Erythroblast (primary cell): Measurements from ENCODE around the gene NYAP2.

ENCODE experiments used
- DNase-seq, 2 experiments: peaks; one replicate each; lab custom pipeline; 2025; lab: John Stamatoyannopoulos, UW
- GATA1 ChIP-seq: IDR thresholded peaks from 2 replicates; pipeline ENCODE4 v1.6.1; 2011; ENCODE audit warnings: low read depth, mild to moderate bottlenecking, control low read depth, low read length, moderate library complexity
- POLR2A ChIP-seq: IDR thresholded peaks from 2 replicates; pipeline ENCODE4 v1.6.1; 2011; ENCODE audit warnings: mild to moderate bottlenecking, low read length

NYAP2 gene

DNA sequence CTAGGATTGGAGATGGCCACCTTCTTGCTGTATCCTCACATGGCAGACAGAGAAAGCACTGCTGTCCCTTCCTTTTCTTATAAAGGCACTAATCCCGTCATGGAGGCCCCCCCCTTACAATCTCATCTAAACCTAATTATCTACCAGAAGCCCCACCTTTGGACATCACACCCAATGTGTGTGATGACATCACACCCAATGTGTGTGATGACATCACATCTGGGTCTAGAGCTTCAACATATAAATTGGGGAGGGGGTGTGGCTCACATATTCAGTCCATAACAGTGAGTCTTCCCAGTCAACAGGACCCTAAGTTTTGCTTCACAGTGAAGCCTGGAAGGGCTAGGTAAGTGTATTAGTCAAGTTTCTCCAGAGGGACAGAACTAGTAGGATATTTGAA is 213.1 kb downstream of the NYAP2 start:
- DNase-seq, result no peak

DNA sequence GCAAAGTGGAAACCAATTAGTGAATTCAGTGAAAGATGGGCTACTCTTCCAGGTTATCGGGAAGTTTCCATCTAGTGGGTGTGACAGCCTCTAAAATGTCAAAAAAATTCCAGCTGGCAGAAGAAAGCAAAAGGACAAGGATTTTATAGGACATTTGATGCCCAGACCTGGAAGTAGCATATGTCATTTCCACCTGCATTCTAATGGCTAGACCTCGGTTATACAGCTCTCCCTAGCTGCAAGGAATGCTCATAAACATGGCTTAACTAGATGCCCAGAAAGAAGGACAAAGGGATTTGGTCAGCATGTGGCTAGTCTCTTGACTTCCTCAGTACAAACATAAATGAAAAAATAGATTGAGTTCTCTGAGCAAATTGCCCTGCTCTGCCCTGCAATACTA is 215.4 kb downstream of the NYAP2 start:
- no peak for TF ChIP-seq POLR2A
- no peak for TF ChIP-seq GATA1
- no peak for DNase-seq

More for the DNA sequence above, 213.1 kb downstream of the NYAP2 start:
- no peak for TF ChIP-seq POLR2A
- TF ChIP-seq GATA1, result no peak

GRCh38 chr2:225615514-225615913 is 216.0 kb downstream of the NYAP2 start:
- DNase-seq, result no peak

GRCh38 chr2:225616372-225616771 is 216.9 kb downstream of the NYAP2 start:
- no peak for TF ChIP-seq POLR2A
- no peak for TF ChIP-seq GATA1
- DNase-seq, result no peak

More at GRCh38 chr2:225615514-225615913, 216.0 kb downstream of the NYAP2 start:
- TF ChIP-seq GATA1, result no peak
- no peak for TF ChIP-seq POLR2A

DNA sequence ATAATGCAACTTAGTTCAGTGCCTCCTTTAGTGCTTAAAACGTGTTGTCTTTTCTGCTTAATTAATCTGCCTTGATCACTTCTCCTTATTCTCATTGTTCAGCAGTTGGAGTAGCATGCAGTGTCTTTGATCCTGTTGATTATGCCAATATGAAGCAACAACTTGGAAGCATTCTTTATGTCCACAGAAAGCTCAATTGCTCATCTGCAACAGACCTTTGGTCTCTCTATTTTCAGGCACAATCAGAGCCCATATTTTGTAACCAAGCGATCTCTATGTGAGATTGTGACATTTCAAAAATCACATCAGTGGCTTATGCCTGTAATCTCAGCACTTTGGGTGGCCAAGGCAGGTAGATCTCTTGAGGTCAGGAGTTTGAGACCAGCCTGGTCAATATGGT is 217.3 kb downstream of the NYAP2 start:
- DNase-seq, result no peak
- TF ChIP-seq POLR2A, result no peak
- no peak for TF ChIP-seq GATA1

DNA sequence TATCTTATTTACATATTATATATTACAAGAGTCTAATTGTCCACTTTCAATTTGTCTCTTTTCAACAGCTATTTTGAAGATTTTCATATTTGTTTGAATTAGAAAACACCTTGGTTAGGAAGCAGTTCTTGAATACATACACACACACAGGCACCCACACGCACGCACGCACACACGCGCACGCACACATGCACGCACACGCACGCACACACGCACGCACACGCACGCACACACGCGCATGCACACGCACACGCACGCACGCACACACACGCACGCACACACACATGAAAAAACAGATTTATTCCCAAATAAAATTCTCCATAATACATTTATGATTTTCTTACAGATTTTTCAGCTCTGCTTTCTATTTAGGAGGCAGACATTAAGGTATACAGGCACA is 220.7 kb downstream of the NYAP2 start:
- TF ChIP-seq POLR2A, result no peak
- TF ChIP-seq GATA1, result no peak
- DNase-seq, result no peak

GRCh38 chr2:225630824-225631533 is 231.5 kb downstream of the NYAP2 start:
- TF ChIP-seq GATA1 (no peak), POLR2A (no peak)
- DNase-seq, result no peak

DNA sequence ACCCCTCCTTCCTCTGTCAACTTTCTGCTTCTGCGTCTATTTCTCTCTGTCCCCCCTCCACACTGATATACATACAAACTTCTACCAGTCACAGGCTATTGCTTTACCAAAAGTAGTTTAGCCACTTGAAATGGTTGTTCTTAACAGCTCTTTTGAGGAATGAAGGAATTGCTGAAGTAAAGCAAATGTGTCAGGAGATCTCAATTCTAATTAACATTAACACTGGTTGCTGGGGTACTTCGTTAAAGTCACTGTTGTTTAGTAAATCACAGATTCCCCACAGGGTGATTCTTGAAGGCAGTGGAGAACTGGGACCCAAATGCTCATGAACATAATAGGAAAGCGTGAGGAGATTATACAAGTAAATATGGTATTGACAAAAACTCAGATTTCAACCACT is 232.8 kb downstream of the NYAP2 start:
- no peak for DNase-seq
- no peak for TF ChIP-seq GATA1
- TF ChIP-seq POLR2A, result no peak

GRCh38 chr2:225636558-225636957 is 237.0 kb downstream of the NYAP2 start:
- TF ChIP-seq POLR2A (no peak), GATA1 (no peak)
- no peak for DNase-seq

GRCh38 chr2:225637259-225637658 is 237.7 kb downstream of the NYAP2 start:
- DNase-seq, result no peak
- TF ChIP-seq POLR2A (no peak), GATA1 (no peak)

- TF ChIP-seq GATA1 (no peak), POLR2A (no peak)
- no peak for DNase-seq
Observed at GRCh38 chr2:225640550-225640949, 241.0 kb downstream of the NYAP2 start.

DNA sequence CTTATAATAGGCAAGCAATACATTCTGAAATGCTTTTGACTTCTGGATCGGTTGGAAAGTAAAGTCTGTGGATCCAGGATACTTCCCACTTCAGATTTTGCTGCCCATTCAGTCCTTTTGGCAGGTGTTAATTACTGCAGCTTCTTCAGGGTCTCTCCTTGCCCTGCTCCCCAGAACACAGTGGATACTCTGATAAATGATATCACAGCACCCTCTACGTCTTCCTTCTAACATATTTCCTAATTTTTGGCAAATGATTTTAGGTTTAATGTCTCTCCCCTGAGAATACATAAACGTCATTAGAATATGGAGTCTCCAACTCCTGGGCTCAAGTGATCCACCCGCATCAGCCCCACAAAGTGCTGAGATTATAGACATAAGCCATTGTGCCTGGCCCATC is 249.8 kb downstream of the NYAP2 start:
- TF ChIP-seq GATA1, result no peak
- TF ChIP-seq POLR2A, result no peak
- DNase-seq, result no peak

DNA sequence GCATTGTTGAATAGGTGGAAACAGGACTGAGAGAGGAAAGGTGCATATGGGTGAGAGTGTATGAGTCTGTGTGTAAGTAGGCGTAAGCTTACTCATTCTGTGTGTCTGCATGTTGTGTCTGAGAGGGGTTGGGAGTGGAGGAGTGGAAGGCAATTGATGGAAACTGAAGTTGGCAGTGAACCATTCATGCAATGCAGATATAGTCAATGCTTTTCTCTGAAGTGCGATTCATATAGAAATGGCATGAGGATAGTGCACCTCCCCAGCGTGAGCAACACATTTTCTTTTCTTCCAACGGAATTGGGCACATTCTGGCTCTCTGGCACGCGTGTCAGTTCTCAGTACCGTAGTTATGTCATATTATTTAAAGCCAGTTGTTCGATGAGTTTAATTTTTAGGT is 250.5 kb downstream of the NYAP2 start:
- no peak for TF ChIP-seq POLR2A
- no peak for TF ChIP-seq GATA1
- DNase-seq, result no peak

DNA sequence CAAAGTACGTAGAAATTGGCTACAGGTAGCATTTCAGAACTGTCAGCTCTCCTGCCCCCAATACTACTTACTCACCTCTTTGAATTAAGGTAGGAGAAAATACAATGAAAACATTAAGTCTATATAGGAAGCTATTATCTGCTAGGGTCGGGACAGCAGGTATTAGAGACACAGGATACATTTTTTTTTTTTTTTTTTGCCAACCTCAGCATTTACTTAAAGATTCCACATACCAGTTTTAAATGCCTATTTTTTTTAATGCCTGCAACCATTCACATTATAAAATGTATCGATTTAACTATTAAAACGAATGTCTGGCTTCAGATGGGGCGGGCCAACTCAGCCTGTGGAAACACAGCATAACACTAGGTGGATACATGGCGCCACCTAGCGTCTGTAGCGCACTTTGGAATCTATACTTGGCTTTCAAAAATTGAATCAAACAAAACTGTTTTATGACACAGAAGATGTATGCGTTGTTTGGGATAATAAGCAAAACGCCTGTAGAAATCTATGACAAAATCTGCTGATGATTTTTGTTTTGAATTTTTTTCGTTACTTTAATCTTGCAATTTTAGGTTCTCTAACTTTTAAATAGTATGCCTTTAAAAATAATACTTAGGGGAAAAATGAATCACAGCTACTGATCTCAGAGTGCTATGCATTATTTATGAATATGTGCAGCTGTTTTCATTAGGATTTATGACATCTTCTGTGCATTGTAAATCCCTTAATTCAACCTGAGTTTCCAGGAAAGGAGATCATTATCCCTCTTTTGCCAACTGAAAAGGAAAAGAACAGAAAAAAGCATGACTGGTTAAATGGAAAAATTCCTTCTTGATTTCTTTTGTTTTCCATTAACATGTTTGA is 261.0 kb downstream of the NYAP2 start:
- peak; percentile 54 to 74 for DNase-seq
- TF ChIP-seq POLR2A (no peak), GATA1 (no peak)
